Measurements from ENCODE around the gene HLA-E. TPM values are rescaled to one million over a fixed set of nuclear protein-coding genes. Genes with fewer than 3 reads are reported as not detected.

The HLA-E gene
- total RNA-seq, 1 donor from 2014 or later, result 93.3 TPM

DNA sequence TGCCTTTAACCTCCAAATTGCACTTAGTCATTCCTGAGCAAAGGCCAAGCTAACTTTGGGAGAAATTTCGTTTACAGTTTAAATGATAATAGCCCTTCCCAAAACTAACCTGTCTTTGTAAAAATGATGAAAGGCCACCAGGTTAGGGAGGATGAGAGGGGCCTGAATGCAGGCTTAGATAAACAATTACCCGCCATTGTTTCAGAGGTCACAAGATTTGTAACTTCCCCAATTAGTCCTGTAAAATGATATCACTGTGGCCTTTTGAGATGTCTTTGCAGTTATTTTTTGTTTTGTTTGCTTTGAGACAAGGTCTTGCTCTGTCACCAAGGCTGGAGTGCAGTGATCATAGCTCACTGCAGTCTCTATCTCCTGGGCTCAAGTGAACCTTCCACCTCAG, 40.7 kb downstream of the HLA-E start:
- TF ChIP-seq, protein P1, sequence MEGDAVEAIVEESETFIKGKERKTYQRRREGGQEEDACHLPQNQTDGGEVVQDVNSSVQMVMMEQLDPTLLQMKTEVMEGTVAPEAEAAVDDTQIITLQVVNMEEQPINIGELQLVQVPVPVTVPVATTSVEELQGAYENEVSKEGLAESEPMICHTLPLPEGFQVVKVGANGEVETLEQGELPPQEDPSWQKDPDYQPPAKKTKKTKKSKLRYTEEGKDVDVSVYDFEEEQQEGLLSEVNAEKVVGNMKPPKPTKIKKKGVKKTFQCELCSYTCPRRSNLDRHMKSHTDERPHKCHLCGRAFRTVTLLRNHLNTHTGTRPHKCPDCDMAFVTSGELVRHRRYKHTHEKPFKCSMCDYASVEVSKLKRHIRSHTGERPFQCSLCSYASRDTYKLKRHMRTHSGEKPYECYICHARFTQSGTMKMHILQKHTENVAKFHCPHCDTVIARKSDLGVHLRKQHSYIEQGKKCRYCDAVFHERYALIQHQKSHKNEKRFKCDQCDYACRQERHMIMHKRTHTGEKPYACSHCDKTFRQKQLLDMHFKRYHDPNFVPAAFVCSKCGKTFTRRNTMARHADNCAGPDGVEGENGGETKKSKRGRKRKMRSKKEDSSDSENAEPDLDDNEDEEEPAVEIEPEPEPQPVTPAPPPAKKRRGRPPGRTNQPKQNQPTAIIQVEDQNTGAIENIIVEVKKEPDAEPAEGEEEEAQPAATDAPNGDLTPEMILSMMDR (conservative IDR thresholded peaks at IDR 0.05; ENCODE audit: low read depth, low read length), result no peak
- DNase-seq (ENCODE audit: low read depth), result no peak
- no peak overlapping the region for H3K4me3 ChIP-seq (ENCODE audit: low read depth, low read length)

DNA sequence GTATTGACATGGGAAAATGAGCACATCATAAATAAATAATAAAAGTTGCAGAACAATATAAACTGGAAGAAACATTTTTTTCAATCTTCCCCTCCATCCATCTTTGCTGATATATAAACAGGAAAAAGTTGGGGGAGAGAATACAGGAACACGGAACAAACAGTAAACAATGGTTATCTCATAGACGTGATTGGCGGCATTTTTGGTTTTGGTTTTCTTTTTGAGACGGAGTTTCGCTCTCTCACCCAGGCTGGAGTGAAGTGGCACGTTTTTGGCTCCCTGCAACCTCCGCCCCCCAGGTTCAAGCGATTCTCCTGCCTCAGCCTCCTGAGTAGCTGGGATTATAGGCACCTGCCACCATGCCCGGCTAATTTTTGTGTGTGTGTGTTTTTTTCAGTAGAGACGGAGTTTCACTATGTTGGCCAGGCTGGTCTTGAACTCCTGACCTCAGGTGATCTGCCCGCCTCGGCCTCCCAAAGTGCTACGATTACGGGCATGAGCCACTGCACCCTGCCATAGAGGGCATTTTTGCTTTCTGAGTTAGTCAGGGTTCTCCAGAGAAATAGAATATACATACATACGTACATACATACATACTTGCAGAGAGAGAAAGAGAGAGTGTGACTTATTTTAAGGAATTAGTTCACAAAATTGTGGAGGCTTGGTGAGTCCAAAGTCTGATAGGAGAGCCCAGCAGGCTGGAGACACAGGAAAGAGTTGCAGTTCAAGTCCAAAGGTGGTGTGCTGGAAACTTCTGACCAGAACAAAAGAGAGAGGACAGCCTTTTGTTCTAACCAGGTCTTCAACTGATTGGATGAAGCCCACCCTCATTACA, 44.4 kb downstream of the HLA-E start:
- no peak overlapping the region for H3K4me3 ChIP-seq (ENCODE audit: low read depth, low read length)
- no peak for DNase-seq (ENCODE audit: low read depth)
- TF ChIP-seq, protein P1 (conservative IDR thresholded peaks at IDR 0.05; ENCODE audit: low read depth, low read length), result no peak

DNA sequence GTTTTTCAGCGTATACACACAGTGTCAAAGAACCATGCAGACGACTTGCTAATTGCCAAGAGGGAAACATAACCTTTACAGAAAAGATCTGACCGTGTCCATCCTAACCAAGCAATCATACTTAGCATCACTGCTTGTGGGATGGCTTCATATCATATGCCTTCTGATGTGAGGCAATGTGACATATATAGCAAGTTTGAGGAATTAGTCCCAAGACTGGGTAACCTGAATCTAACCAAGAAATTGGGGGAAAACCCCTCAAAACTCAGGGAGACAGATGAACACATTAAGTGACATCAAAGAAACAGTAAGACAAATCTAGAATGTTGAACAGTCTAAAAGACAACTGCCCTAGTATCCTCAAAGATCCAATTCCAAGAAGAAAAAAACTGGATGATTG, 48.6 kb downstream of the HLA-E start:
- H3K4me3 ChIP-seq (ENCODE audit: low read depth, low read length), result no peak overlapping the region
- DNase-seq (ENCODE audit: low read depth), result no peak
- TF ChIP-seq, protein P1 (conservative IDR thresholded peaks at IDR 0.05; ENCODE audit: low read depth, low read length), result no peak

DNA sequence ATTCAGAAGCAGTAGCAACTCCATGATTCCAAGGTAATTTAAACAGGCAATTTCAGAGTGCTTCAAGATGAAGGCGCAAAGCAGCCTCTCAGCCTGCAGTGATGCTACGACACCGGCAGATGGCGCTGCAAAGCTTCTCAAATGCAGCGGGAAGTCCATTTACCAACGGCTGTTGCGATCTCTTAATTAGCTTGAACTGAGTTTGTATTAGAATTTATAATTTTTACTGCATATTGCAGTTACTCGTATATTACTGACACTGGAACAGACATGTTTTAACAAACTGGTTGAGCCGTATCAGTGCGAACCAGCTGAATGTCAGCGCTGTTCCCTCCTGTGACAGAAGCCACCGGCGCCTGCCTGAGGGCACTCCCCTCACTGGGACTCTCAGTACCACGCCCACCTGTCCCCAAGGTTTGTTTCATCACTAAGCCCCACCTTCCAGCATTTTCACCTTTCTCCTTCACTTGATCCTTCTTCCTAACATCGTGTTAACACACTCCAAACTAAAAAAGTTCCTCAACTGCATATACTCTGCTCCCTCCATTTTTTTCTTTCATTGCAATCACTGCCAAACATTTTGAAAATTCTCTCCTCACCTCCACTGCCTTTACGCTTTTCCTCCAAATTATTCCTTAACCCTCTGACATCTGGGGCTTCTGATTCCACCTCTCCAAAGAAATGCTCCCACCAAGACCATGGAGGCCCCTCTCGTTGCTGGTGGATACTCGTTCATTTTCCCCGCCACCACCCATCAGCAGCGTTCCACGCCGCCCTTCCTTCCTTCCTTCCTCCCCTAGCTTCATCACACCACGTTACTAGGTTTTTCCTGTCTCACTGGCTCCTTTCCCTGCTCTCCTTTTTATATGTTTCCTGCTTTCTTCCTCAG, 52.5 kb downstream of the HLA-E start:
- peak overlapping the region; percentile 34 for H3K4me3 ChIP-seq (ENCODE audit: low read depth, low read length)
- DNase-seq (ENCODE audit: low read depth), result no peak
- TF ChIP-seq, protein P1 (conservative IDR thresholded peaks at IDR 0.05; ENCODE audit: low read depth, low read length), result peak; percentile 99

DNA sequence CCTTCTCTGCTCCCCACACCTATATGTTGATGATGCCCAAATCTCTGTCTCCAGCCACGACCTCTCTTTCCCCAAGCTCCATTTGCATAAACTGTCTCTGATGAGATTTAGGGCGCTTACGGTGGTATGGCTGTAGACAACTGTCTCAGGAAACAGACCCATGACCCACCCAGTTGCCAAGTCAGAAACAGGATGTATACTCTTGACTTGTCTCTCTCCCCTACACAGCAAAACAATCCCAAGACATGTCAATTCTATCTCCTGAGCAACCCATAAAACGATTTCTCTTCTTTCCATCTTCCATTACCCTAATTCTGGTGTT, 53.1 kb downstream of the HLA-E start:
- H3K4me3 ChIP-seq (ENCODE audit: low read depth, low read length), result no peak overlapping the region
- no peak for DNase-seq (ENCODE audit: low read depth)
- TF ChIP-seq, protein P1 (conservative IDR thresholded peaks at IDR 0.05; ENCODE audit: low read depth, low read length), result no peak

DNA sequence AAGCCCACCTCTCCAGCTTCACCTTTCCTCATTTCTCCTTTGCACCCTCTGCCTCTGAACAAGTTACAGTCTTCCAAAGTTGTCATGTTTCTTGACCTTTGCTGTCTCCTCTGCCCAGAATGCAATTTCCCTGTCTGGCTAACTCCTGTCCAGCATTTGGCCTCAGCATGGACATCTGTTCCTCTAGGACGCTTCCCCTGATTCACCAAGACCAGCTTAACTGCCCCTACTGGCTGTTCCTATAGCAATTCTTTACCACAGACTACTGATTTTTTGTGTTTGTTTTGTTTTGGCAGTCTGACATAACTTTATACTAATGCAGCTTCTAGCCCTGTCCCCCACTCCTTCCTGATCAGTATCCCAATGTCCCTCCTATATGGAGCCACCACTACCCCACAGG, 53.6 kb downstream of the HLA-E start:
- no peak overlapping the region for H3K4me3 ChIP-seq (ENCODE audit: low read depth, low read length)
- TF ChIP-seq, protein P1 (conservative IDR thresholded peaks at IDR 0.05; ENCODE audit: low read depth, low read length), result no peak
- DNase-seq (ENCODE audit: low read depth), result no peak

Other genes with a start within 250 kb of the HLA-E start
- gene TRIM39, start 162.6 kb upstream of the HLA-E start, total RNA-seq, result 9.8 and 14.2 TPM in 2 replicates
- gene RPP21, start 144.4 kb upstream of the HLA-E start, total RNA-seq, result 85.1 and 99.0 TPM in 2 replicates
- 46.1 and 46.3 TPM in 2 replicates for gene GNL1, start 67.0 kb downstream of the HLA-E start, total RNA-seq
- 4.6 and 5.2 TPM in 2 replicates for gene PRR3, start 67.8 kb downstream of the HLA-E start, total RNA-seq
- 49.0 and 70.5 TPM in 2 replicates for gene ABCF1, start 81.9 kb downstream of the HLA-E start, total RNA-seq
- gene PPP1R10, start 127.7 kb downstream of the HLA-E start, total RNA-seq, result 19.6 and 25.8 TPM in 2 replicates
- 65.8 and 87.4 TPM in 2 replicates for gene MRPS18B, start 128.3 kb downstream of the HLA-E start, total RNA-seq
- 6.2 and 8.9 TPM in 2 replicates for gene ATAT1, start 137.4 kb downstream of the HLA-E start, total RNA-seq
- gene C6orf136, start 157.6 kb downstream of the HLA-E start, total RNA-seq, result 4.6 and 10.5 TPM in 2 replicates
- 41.5 and 52.0 TPM in 2 replicates for gene DHX16, start 183.5 kb downstream of the HLA-E start, total RNA-seq
- gene PPP1R18, start 197.1 kb downstream of the HLA-E start, total RNA-seq, result 66.5 and 77.3 TPM in 2 replicates
- gene NRM, start 201.5 kb downstream of the HLA-E start, total RNA-seq, result 20.4 and 22.5 TPM in 2 replicates
- 11.4 and 20.7 TPM in 2 replicates for gene MDC1, start 227.8 kb downstream of the HLA-E start, total RNA-seq
- gene TUBB, start 230.8 kb downstream of the HLA-E start, total RNA-seq, result 1,157 and 1,940 TPM in 2 replicates